Measurements from ENCODE around the gene RIT2. TPM values are rescaled to one million over a fixed set of nuclear protein-coding genes. Genes with fewer than 3 reads are reported as not detected.

The RIT2 gene
- total RNA-seq, 1 donor from 2014 or later, result not detected

- DNase-seq, result no peak
These were observed 105.8 kb downstream of the RIT2 start for GRCh38 chr18:43009674-43010073.

- DNase-seq, result no peak
These were observed 108.1 kb downstream of the RIT2 start for GRCh38 chr18:43007365-43007764.

- no peak for DNase-seq
These were observed 111.1 kb downstream of the RIT2 start for GRCh38 chr18:43004421-43004820.

- DNase-seq, result no peak
These were observed 113.7 kb downstream of the RIT2 start for GRCh38 chr18:43001821-43002220.

- DNase-seq, result no peak
These were observed 118.7 kb downstream of the RIT2 start for GRCh38 chr18:42996824-42997223.

- DNase-seq, result no peak
These were observed 135.1 kb downstream of the RIT2 start for GRCh38 chr18:42980426-42980825.

GRCh38 chr18:42977982-42978637 lies 137.4 kb downstream of the RIT2 start:
- no peak for DNase-seq

- DNase-seq, result no peak
These were observed 138.5 kb downstream of the RIT2 start for GRCh38 chr18:42976869-42977590.

- no peak for DNase-seq
These were observed 146.1 kb downstream of the RIT2 start for GRCh38 chr18:42969366-42969765.

GRCh38 chr18:42961298-42961697 lies 154.2 kb downstream of the RIT2 start:
- DNase-seq, result no peak

GRCh38 chr18:42959528-42959927 lies 156.0 kb downstream of the RIT2 start:
- DNase-seq, result no peak

GRCh38 chr18:42958353-42958752 lies 157.1 kb downstream of the RIT2 start:
- DNase-seq, result no peak

GRCh38 chr18:42956287-42956686 lies 159.2 kb downstream of the RIT2 start:
- no peak for DNase-seq

GRCh38 chr18:42954887-42955286 lies 160.6 kb downstream of the RIT2 start:
- no peak for DNase-seq

GRCh38 chr18:42953306-42953705 lies 162.2 kb downstream of the RIT2 start:
- no peak for DNase-seq

- DNase-seq, result no peak
These were observed 164.8 kb downstream of the RIT2 start for GRCh38 chr18:42950732-42951131.

- DNase-seq, result no peak
These were observed 166.7 kb downstream of the RIT2 start for GRCh38 chr18:42948831-42949230.

GRCh38 chr18:42941860-42942259 lies 173.6 kb downstream of the RIT2 start:
- no peak for DNase-seq

GRCh38 chr18:42941021-42941420 lies 174.5 kb downstream of the RIT2 start:
- no peak for DNase-seq

- DNase-seq, result no peak
These were observed 178.0 kb downstream of the RIT2 start for GRCh38 chr18:42937436-42937835.

GRCh38 chr18:42936289-42936688 lies 179.2 kb downstream of the RIT2 start:
- DNase-seq, result no peak

- peak; percentile 18 for DNase-seq
These were observed 184.0 kb downstream of the RIT2 start for GRCh38 chr18:42931491-42931890.

GRCh38 chr18:42929857-42930256 lies 185.6 kb downstream of the RIT2 start:
- no peak for DNase-seq

- DNase-seq, result no peak
These were observed 186.3 kb downstream of the RIT2 start for GRCh38 chr18:42929181-42929580.

GRCh38 chr18:42925036-42925435 lies 190.4 kb downstream of the RIT2 start:
- DNase-seq, result no peak
